Upper lobe of left lung (tissue), 6 donors: ENCODE results near the gene TSPAN2. TPM values are rescaled to one million over a fixed set of nuclear protein-coding genes. Genes with fewer than 3 reads are reported as not detected.
A peak's percentile ranks its signal among the peaks of the same experiment; 100 is the strongest.

ENCODE experiments used
- ATAC-seq, 2 donors: fragments of 200-7000 bp; cut with Tn5 transposase; one replicate each; pipeline ENCODE4 v1.9.1; 2022; ENCODE audit warnings: mild to moderate bottlenecking in 2 of 2, moderate library complexity in 2 of 2; ENCODE audit not compliant: low FRiP score in 2 of 2
- DNase-seq, 2 donors: peaks; one replicate each; pipeline ENCODE4 v3.0.0-alpha.2; 2019 to 2020
- H3K27ac ChIP-seq, 4 donors: fragments of 200-600 bp; sonication (generic); one replicate each; pipeline ENCODE4 v1.5.1; 2016 to 2019
- H3K27me3 ChIP-seq, 4 donors: fragments of 200-600 bp; sonication (generic); one replicate each; pipeline ENCODE4 v1.5.1; 2017 to 2019
- H3K36me3 ChIP-seq, 4 donors: fragments of 200-600 bp; sonication (generic); one replicate each; pipeline ENCODE4 v1.5.1; 2016 to 2019
- H3K4me1 ChIP-seq, 4 donors: fragments of 200-600 bp; sonication (generic); one replicate each; pipeline ENCODE4 v1.5.1; 2018 to 2019
- H3K4me3 ChIP-seq, 4 donors: fragments of 200-600 bp; sonication (generic); one replicate each; pipeline ENCODE4 v1.5.1; 2017 to 2019; ENCODE audit warnings: mild to moderate bottlenecking in 2 of 4, moderate library complexity in 1 of 4
- H3K9me3 ChIP-seq, 4 donors: fragments of 200-600 bp; sonication (generic); one replicate each; pipeline ENCODE4 v1.5.1; 2018 to 2019
- EP300 ChIP-seq, 4 donors: sonication (generic); formaldehyde crosslinking; IDR thresholded peaks; one replicate each; pipeline ENCODE4 v1.5.1; 2017; ENCODE audit warnings: antibody characterized with exemption in 4 of 4, control low read depth in 2 of 4
- POLR2A ChIP-seq, 4 donors: fragments of 450-650 bp; IDR thresholded peaks; one replicate each; pipeline ENCODE4 v1.5.1; 2016 to 2017; ENCODE audit warnings: antibody characterized with exemption in 4 of 4, mild to moderate bottlenecking in 2 of 4
- POLR2AphosphoS5 ChIP-seq, 2 donors: sonication (generic); formaldehyde crosslinking; IDR thresholded peaks; one replicate each; pipeline ENCODE4 v1.5.1; 2017; ENCODE audit warnings: antibody characterized with exemption in 2 of 2
- WGBS, 2 donors: methylation state at CpG; one replicate each; pipeline ENCODE4 v1.1.5; 2017 to 2018; 5-methylcytosine and 5-hydroxymethylcytosine counted together
- total RNA-seq, 6 donors: library from RNA; depleted of rRNA in 4 of 6; stranded (reverse); fragments of >200 nt in 4 of 6; gene quantifications; one replicate each; pipeline versions ENCODE4 v1.1.0 to v1.2.1, GENCODE V29; 2016 to 2021
- TF ChIP-seq, protein P1 (sequence below), 6 experiments: fragments of 450-650 bp in 4 of 6; fragments of 200-600 bp in 2 of 6; sonication (generic) in 2 of 6; IDR thresholded peaks; one replicate each; pipeline ENCODE4 v1.5.1; 2016 to 2019; ENCODE audit warnings: antibody characterized with exemption in 6 of 6
- donor health status: DM: no; HTN: no; CAD: no; lungs with moderate emphysema.
- donor health status: DM: no; HTN: yes; CAD: no; lungs with severe emphysema.

TSPAN2 gene
- total RNA-seq, 6 donors from 2014 or later, result 1.7 to 13.7 (median 4.5) TPM

DNA sequence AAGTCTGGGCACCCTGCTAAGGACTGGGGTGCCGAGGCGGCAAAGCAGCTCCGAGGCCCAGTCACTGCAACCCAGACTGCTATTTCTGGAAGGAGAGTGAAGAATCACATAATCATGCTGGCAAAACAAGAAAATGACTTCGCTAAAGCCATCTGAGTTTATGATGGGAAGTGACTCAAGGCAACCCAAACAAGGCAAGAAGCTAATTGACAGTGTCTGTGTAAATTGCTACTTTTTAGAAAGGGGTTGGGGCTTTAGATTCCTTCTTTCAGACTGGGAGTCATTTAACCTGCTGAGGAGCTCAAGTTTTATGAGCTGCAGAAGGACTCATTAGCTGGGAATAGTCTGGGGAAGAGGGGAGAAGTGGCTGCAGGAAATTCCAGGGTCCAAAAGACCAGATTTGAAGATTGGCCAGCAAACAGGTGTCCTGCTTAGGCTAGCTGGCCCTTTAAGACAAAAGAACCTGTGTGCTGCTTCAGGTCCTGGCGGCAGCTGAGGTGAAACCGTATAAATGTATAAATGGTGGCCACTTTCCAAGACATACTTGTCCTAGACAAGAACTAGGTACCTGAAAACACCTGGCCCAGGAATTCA, 31.5 kb downstream of the TSPAN2 start:
- DNase-seq, result no peak
- Histone ChIP-seq H3K4me1 (peaks cover 4 to 9% (median 7%) of the 10 kb centered on the region in 4 donors), H3K4me3 (no peak overlapping the region), H3K36me3 (no peaks in the 10 kb centered on the region), H3K27ac (no peak overlapping the region), H3K27me3 (no peaks in the 10 kb centered on the region), H3K9me3 (no peaks in the 10 kb centered on the region)
- no peak for ATAC-seq
- WGBS, 2 donors, result 90 to 95% methylated on average over 6 of the region's 6 CpGs
- TF ChIP-seq EP300 (IDR thresholded peaks at IDR 0.05), result no peak
- no peak for TF ChIP-seq POLR2A (IDR thresholded peaks at IDR 0.05)
- TF ChIP-seq POLR2AphosphoS5 (IDR thresholded peaks at IDR 0.05), result no peak
- TF ChIP-seq, protein P1, sequence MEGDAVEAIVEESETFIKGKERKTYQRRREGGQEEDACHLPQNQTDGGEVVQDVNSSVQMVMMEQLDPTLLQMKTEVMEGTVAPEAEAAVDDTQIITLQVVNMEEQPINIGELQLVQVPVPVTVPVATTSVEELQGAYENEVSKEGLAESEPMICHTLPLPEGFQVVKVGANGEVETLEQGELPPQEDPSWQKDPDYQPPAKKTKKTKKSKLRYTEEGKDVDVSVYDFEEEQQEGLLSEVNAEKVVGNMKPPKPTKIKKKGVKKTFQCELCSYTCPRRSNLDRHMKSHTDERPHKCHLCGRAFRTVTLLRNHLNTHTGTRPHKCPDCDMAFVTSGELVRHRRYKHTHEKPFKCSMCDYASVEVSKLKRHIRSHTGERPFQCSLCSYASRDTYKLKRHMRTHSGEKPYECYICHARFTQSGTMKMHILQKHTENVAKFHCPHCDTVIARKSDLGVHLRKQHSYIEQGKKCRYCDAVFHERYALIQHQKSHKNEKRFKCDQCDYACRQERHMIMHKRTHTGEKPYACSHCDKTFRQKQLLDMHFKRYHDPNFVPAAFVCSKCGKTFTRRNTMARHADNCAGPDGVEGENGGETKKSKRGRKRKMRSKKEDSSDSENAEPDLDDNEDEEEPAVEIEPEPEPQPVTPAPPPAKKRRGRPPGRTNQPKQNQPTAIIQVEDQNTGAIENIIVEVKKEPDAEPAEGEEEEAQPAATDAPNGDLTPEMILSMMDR (IDR thresholded peaks at IDR 0.05), result no peak

DNA sequence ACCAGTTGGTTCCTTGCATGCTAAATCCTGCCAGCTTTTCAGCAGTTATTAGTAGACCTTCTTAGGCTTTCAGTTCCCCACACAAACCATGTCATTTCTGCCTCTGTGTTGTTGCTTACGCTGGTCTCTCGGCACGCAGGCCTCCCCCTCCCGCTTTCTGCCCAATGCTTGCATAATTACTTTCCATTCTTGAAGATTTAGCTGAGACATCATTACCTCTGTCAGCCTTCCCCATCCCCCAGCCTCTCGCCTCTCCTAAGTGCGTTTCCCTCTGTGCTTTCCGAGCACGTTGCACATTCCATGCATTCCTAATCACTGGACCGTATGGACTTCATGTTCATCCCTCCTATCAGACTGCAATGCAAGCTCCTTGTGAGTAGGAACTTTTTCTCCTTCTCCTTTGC, 32.9 kb downstream of the TSPAN2 start:
- H3K27ac ChIP-seq, result no peak overlapping the region
- WGBS, 2 donors, result 55 to 56% methylated on average over 9 of the region's 9 CpGs
- H3K4me1 ChIP-seq, result no peaks in the 10 kb centered on the region
- peak; percentile 24 to 76 for ATAC-seq
- DNase-seq, result no peak
- H3K27me3 ChIP-seq, result no peaks in the 10 kb centered on the region
- H3K36me3 ChIP-seq, result no peaks in the 10 kb centered on the region
- no peaks in the 10 kb centered on the region for H3K9me3 ChIP-seq
- no peak overlapping the region for H3K4me3 ChIP-seq
- TF ChIP-seq EP300 (IDR thresholded peaks at IDR 0.05) (no peak), POLR2AphosphoS5 (IDR thresholded peaks at IDR 0.05) (no peak), POLR2A (IDR thresholded peaks at IDR 0.05) (no peak)
- TF ChIP-seq, protein P1 (IDR thresholded peaks at IDR 0.05), result no peak

DNA sequence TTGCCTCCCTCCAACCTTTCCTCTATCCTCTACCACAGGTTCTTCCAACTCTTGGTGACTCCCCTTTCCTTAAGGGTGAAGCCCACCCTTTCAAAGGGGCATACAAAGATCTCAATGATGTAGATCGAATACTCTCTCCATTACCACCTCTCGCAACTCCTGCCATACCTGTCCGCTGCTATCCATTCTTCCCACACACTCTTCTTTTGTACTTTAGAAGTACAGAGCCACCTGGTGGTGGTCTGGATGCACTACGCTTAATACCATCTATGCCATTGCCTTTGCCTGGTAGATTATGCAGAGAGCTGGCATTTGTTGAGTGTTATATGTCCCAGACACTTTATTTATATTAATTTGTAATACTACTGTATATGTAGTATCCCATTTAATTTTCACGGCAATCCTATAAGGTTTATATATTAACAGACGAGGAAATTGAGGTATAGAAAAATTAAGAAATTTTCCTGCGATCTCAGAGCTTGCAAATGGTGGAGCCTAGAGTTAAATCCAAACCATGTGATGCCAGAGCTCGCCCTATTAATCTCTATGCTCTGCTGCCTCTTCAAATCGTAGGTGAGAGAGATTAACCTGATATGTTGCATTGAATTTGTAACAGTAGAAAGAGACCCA, 36.7 kb downstream of the TSPAN2 start:
- no peaks in the 10 kb centered on the region for H3K9me3 ChIP-seq
- H3K4me3 ChIP-seq, result no peak overlapping the region
- no peaks in the 10 kb centered on the region for H3K4me1 ChIP-seq
- peak; percentile 84 to 85 for ATAC-seq
- H3K27ac ChIP-seq, result no peak overlapping the region
- DNase-seq, result peak in 1 of 2 donors; percentile 55
- TF ChIP-seq POLR2A (IDR thresholded peaks at IDR 0.05), result no peak
- no peak for TF ChIP-seq POLR2AphosphoS5 (IDR thresholded peaks at IDR 0.05)
- TF ChIP-seq, protein P1 (IDR thresholded peaks at IDR 0.05), result peak; percentile 52 to 81 (median 72)
- 51 to 55% methylated on average over 9 of the region's 9 CpGs for WGBS, 2 donors
- H3K27me3 ChIP-seq, result no peaks in the 10 kb centered on the region
- H3K36me3 ChIP-seq, result no peaks in the 10 kb centered on the region

DNA sequence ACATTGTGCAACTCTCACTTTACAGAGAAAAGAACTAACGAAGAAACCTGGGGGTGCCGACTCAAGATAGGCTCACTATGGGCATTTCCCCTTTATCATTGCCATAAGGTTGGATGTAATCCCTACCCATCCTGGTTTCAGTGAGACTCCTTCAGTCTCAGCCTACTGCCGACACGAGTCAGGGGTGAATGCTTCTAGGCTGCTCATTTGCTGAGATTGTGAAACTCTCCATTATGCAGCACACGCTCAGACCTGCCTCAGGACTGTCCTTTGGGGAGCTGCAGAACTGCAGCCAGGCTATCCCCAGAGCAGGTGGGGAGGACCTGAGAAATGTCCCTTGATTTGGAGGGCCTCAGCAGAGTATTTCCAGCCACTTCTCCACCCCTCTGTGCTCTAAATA, 37.5 kb downstream of the TSPAN2 start:
- no peaks in the 10 kb centered on the region for H3K9me3 ChIP-seq
- TF ChIP-seq EP300 (IDR thresholded peaks at IDR 0.05), result no peak
- no peak for TF ChIP-seq POLR2AphosphoS5 (IDR thresholded peaks at IDR 0.05)
- TF ChIP-seq, protein P1 (IDR thresholded peaks at IDR 0.05), result no peak
- no peak for TF ChIP-seq POLR2A (IDR thresholded peaks at IDR 0.05)
- no peaks in the 10 kb centered on the region for H3K27me3 ChIP-seq
- no peak for DNase-seq
- WGBS, 2 donors, result 75 to 83% methylated on average over 5 of the region's 5 CpGs
- no peaks in the 10 kb centered on the region for H3K4me1 ChIP-seq
- ATAC-seq, result peak in 1 of 2 donors; percentile 17
- H3K36me3 ChIP-seq, result no peaks in the 10 kb centered on the region
- H3K27ac ChIP-seq, result no peak overlapping the region
- no peak overlapping the region for H3K4me3 ChIP-seq

GRCh38 chr1:115046751-115047150, 42.6 kb downstream of the TSPAN2 start:
- no peaks in the 10 kb centered on the region for H3K27me3 ChIP-seq
- no peaks in the 10 kb centered on the region for H3K4me1 ChIP-seq
- H3K4me3 ChIP-seq, result no peak overlapping the region
- no peak for ATAC-seq
- no peak for DNase-seq
- H3K36me3 ChIP-seq, result no peaks in the 10 kb centered on the region
- TF ChIP-seq, protein P1 (IDR thresholded peaks at IDR 0.05), result no peak
- H3K9me3 ChIP-seq, result no peaks in the 10 kb centered on the region
- no peak overlapping the region for H3K27ac ChIP-seq
